KMS-11 (cell line): ENCODE data around the gene CNOT1.

Experiments
- H2AFZ ChIP-seq: fragments of 200-600 bp; sonication (generic); 2 replicates; pipeline ENCODE4 v1.6.1; 2016; ENCODE audit warnings: antibody characterized with exemption, mixed run types, low read depth
- H3K27ac ChIP-seq: fragments of 200-600 bp; sonication (generic); 2 replicates; pipeline ENCODE4 v1.6.1; 2016; ENCODE audit warnings: mild to moderate bottlenecking, mixed run types
- H3K27me3 ChIP-seq: fragments of 200-600 bp; sonication (generic); 2 replicates; pipeline ENCODE4 v1.6.1; 2017; ENCODE audit warnings: mild to moderate bottlenecking, low read depth, mixed run types, moderate library complexity; ENCODE audit not compliant: insufficient read depth
- H3K36me3 ChIP-seq: fragments of 200-600 bp; sonication (generic); 2 replicates; pipeline ENCODE4 v1.6.1; 2017; ENCODE audit warnings: mild to moderate bottlenecking, mixed run types; ENCODE audit not compliant: insufficient read depth
- H3K4me1 ChIP-seq: fragments of 200-600 bp; sonication (generic); 2 replicates; pipeline ENCODE4 v1.6.1; 2016; ENCODE audit warnings: mild to moderate bottlenecking, low read depth, mixed run types; ENCODE audit not compliant: poor library complexity, severe bottlenecking
- H3K4me2 ChIP-seq: fragments of 200-600 bp; sonication (generic); 2 replicates; pipeline ENCODE4 v1.7.0; 2016; ENCODE audit warnings: mild to moderate bottlenecking, mixed run types
- H3K4me3 ChIP-seq: fragments of 200-600 bp; sonication (generic); IDR thresholded peaks from 2 replicates; pipeline ENCODE4 v1.6.1; 2017; ENCODE audit warnings: low read depth, low read length, mixed read lengths; ENCODE audit not compliant: insufficient read depth
- H3K79me2 ChIP-seq: fragments of 200-600 bp; sonication (generic); 2 replicates; pipeline ENCODE4 v1.6.1; 2016; ENCODE audit warnings: low read depth, mixed run types; ENCODE audit not compliant: insufficient read depth
- H3K9ac ChIP-seq: fragments of 200-600 bp; sonication (generic); 2 replicates; pipeline ENCODE4 v1.6.1; 2016; ENCODE audit warnings: mild to moderate bottlenecking, mixed run types
- H4K20me1 ChIP-seq: fragments of 200-600 bp; sonication (generic); 2 replicates; pipeline ENCODE4 v1.6.1; 2016; ENCODE audit warnings: mild to moderate bottlenecking, mixed run types; ENCODE audit not compliant: insufficient read depth
- CTCF ChIP-seq: fragments of 200-600 bp; sonication (generic); conservative IDR thresholded peaks from 2 replicates; pipeline ENCODE4 v1.6.1; 2017; ENCODE audit warnings: low read depth, mild to moderate bottlenecking, antibody characterized with exemption, low read length, moderate library complexity, mixed read lengths

Gene CNOT1

GRCh38 chr16:58591083-58591482 lies 38.5 kb downstream of the CNOT1 start:
- H3K79me2 ChIP-seq = peaks cover 25% of the 10 kb centered on the region; the same call in 1 of the 2 replicates
- no peaks in the 10 kb centered on the region; the same call in 1 of the 2 replicates for H3K36me3 ChIP-seq

GRCh38 chr16:58589326-58589905 lies 40.2 kb downstream of the CNOT1 start:
- H3K4me2 ChIP-seq = no peak overlapping the region
- H3K27ac ChIP-seq = no peak overlapping the region
- H3K4me3 ChIP-seq = no peak overlapping the region
- no peak overlapping the region for H3K9ac ChIP-seq
- H2AFZ ChIP-seq = no peak overlapping the region
- no peaks in the 10 kb centered on the region for H3K4me1 ChIP-seq
- H3K27me3 ChIP-seq = no peaks in the 10 kb centered on the region
- H4K20me1 ChIP-seq = no peaks in the 10 kb centered on the region
- H3K79me2 ChIP-seq = peaks cover 29% of the 10 kb centered on the region; the same call in 1 of the 2 replicates
- H3K36me3 ChIP-seq = peaks cover 12% of the 10 kb centered on the region; the same call in 1 of the 2 replicates
- no peak for TF ChIP-seq CTCF

More at GRCh38 chr16:58591083-58591482, 38.5 kb downstream of the CNOT1 start:
- Histone ChIP-seq H3K27ac (no peak overlapping the region), H3K4me2 (no peak overlapping the region), H3K4me1 (no peaks in the 10 kb centered on the region), H2AFZ (no peak overlapping the region), H3K9ac (no peak overlapping the region), H4K20me1 (no peaks in the 10 kb centered on the region), H3K27me3 (no peaks in the 10 kb centered on the region), H3K4me3 (no peak overlapping the region)
- no peak for TF ChIP-seq CTCF

- Histone ChIP-seq H3K27ac (no peak overlapping the region), H4K20me1 (no peaks in the 10 kb centered on the region), H2AFZ (no peak overlapping the region), H3K4me3 (no peak overlapping the region), H3K4me2 (no peak overlapping the region), H3K4me1 (no peaks in the 10 kb centered on the region), H3K36me3 (peaks cover 12% of the 10 kb centered on the region; the same call in 1 of the 2 replicates), H3K79me2 (peaks cover 19% of the 10 kb centered on the region; the same call in 1 of the 2 replicates), H3K27me3 (no peaks in the 10 kb centered on the region), H3K9ac (no peak overlapping the region)
- TF ChIP-seq CTCF = no peak
Measured at GRCh38 chr16:58588406-58588805, 41.2 kb downstream of the CNOT1 start.

- no peak overlapping the region for H3K27ac ChIP-seq
- H3K4me3 ChIP-seq = no peak overlapping the region
- H3K4me2 ChIP-seq = no peak overlapping the region
- no peaks in the 10 kb centered on the region for H4K20me1 ChIP-seq
- no peaks in the 10 kb centered on the region for H3K27me3 ChIP-seq
- H3K36me3 ChIP-seq = peaks cover 16% of the 10 kb centered on the region; the same call in 1 of the 2 replicates
- H3K9ac ChIP-seq = no peak overlapping the region
- H2AFZ ChIP-seq = no peak overlapping the region
- peaks cover 19% of the 10 kb centered on the region; the same call in 1 of the 2 replicates for H3K79me2 ChIP-seq
- H3K4me1 ChIP-seq = no peaks in the 10 kb centered on the region
- TF ChIP-seq CTCF = no peak
Measured at GRCh38 chr16:58586340-58587030, 43.1 kb downstream of the CNOT1 start.
